Heart right ventricle (tissue), 16 donors: ENCODE measurements around the gene SHC2. TPM values are rescaled to one million over a fixed set of nuclear protein-coding genes. Genes with fewer than 3 reads are reported as not detected.
"Not testable (repeated sequence)": the region's sequence is repeated elsewhere in the genome, so short reads cannot be mapped to it uniquely, and the experiment has no call there.

Source experiments
- ATAC-seq, 8 donors: fragments of 200-7000 bp; cut with Tn5 transposase; one replicate each; pipeline ENCODE4 v1.9.1; 2020; ENCODE audit warnings: mild to moderate bottlenecking in 8 of 8, moderate library complexity in 8 of 8, moderate number of reproducible peaks in 1 of 8
- DNase-seq, 2 donors: peaks; one replicate each; pipeline ENCODE4 v3.0.0-alpha.2; 2020
- H3K27ac ChIP-seq, 10 donors: fragments of 200-600 bp; sonication (generic) in 2 of 10; one replicate each; pipeline versions ENCODE4 v1.5.0 to v1.8.0; 2020 to 2022; ENCODE audit warnings: mild to moderate bottlenecking in 3 of 10
- H3K27me3 ChIP-seq, 7 donors: fragments of 200-600 bp; one replicate each; pipeline ENCODE4 v1.8.0; 2021 to 2022; ENCODE audit warnings: mild to moderate bottlenecking in 2 of 7
- H3K36me3 ChIP-seq, 9 donors: fragments of 200-600 bp; sonication (generic) in 1 of 9; one replicate each; pipeline versions ENCODE4 v1.5.0 to v1.8.0; 2020 to 2022; ENCODE audit warnings: mild to moderate bottlenecking in 2 of 9
- H3K4me1 ChIP-seq, 9 donors: fragments of 200-600 bp; sonication (generic) in 1 of 9; one replicate each; pipeline versions ENCODE4 v1.5.0 to v1.8.0; 2020 to 2022; ENCODE audit warnings: mild to moderate bottlenecking in 4 of 9
- H3K4me3 ChIP-seq, 10 donors: fragments of 200-600 bp; sonication (generic) in 2 of 10; one replicate each; pipeline versions ENCODE4 v1.5.0 to v1.8.0; 2020 to 2022; ENCODE audit warnings: mild to moderate bottlenecking in 7 of 10, moderate library complexity in 2 of 10
- H3K9me3 ChIP-seq, 11 donors: fragments of 200-600 bp in 10 of 11; sonication (generic) in 2 of 11; one replicate each; pipeline versions ENCODE4 v1.5.0 to v1.8.0; 2013 to 2022; ENCODE audit warnings: mild to moderate bottlenecking in 2 of 11, control low read depth in 1 of 11, moderate library complexity in 1 of 11
- WGBS, 2 donors: extraction: QIAGEN DNeasy Blood & Tissue Kit; methylation state at CpG; one replicate each; pipeline ENCODE4 v1.1.7; 2013; ENCODE audit warnings: inconsistent platforms in 1 of 2; 5-methylcytosine and 5-hydroxymethylcytosine counted together
- intact Hi-C, 10 donors: fragments of 100-400 bp; cut with DNase I; formaldehyde crosslinking; loops; one replicate each; pipeline versions ENCODE4 v1.11.1 to v1.14.2; 2022
- polyA plus RNA-seq, 2 donors: library from polyadenylated mRNA; stranded (reverse); fragments of 200-250 nt; gene quantifications; one replicate each; pipeline ENCODE4 v1.2.3, GENCODE V29; 2013
- total RNA-seq, 10 donors: library from RNA; stranded (reverse); fragmentation: NEBNext Ultra II Directional in 3 of 10; extraction: Animal tissue kit (Norgen Biotek cat#: 25700) in 3 of 10; gene quantifications; one replicate each; pipeline versions ENCODE4 v1.2.1 to v1.2.4, GENCODE V29; 2021 to 2023
- TF ChIP-seq, protein P1 (sequence below), 9 donors: fragments of 200-600 bp; sonication (generic) in 2 of 9; IDR thresholded peaks; one replicate each; pipeline versions ENCODE4 v1.5.0 to v1.8.0; 2021 to 2022; ENCODE audit warnings: antibody characterized with exemption in 9 of 9, mild to moderate bottlenecking in 5 of 9, moderate library complexity in 1 of 9
- donor health status: Arrhythmogenic right ventricular cardiomyopathy.
- donor health status: ischemic (EF 13 %, LVEDD 7.1; RV severe dilation, severe dysfunction).
- donor health status: healthy with polysubstance abuse.
- donor health status: DM: no; HTN: yes; CAD: no.
- donor health status: DM: no; HTN: no; CAD: no.
- donor health status: ischemic (EF 25% LVEDD 6.9; RV normal size, moderate dysfunction).
- donor health status: ischemic (EF 25% LVEDD 5.7; RV mildly dilated, moderate dysfunction).
- donor health status: healthy.
- donor health status: DM: yes; HTN: yes; CAD: no.
- donor health status: Ischemic cardiomyopathy.
- donor health status: ischemic (EF 35%, LVEDD 5.7; RV mildly dilated, moderate dysfunction).
- donor health status: nonischemic (EF 11% LVEDD 7.7; RV severe dilation, severe dysfunction).
- donor health status: DM: yes; HTN: yes; CAD: no.
- donor health status: PGD.
- donor health status: ischemic (EF 29% LVEDD 5.4; RV normal size, mild dysfunction).
- donor health status: nonischemic (EF 23%, LVEDD 6.1; RV moderate dilation, normal function).

Gene SHC2
- total and polyA plus RNA-seq, 12 donors: 7.7 to 33.5 (median 12.4) TPM

- H3K4me1 ChIP-seq: peaks cover 0 to 1% (median 0%) of the 10 kb centered on the region in 9 donors
- no peak overlapping the region for H3K4me3 ChIP-seq
- no peak for ATAC-seq
- intact Hi-C loops: no loop called here
- no peaks in the 10 kb centered on the region for H3K27me3 ChIP-seq
- TF ChIP-seq, protein P1, sequence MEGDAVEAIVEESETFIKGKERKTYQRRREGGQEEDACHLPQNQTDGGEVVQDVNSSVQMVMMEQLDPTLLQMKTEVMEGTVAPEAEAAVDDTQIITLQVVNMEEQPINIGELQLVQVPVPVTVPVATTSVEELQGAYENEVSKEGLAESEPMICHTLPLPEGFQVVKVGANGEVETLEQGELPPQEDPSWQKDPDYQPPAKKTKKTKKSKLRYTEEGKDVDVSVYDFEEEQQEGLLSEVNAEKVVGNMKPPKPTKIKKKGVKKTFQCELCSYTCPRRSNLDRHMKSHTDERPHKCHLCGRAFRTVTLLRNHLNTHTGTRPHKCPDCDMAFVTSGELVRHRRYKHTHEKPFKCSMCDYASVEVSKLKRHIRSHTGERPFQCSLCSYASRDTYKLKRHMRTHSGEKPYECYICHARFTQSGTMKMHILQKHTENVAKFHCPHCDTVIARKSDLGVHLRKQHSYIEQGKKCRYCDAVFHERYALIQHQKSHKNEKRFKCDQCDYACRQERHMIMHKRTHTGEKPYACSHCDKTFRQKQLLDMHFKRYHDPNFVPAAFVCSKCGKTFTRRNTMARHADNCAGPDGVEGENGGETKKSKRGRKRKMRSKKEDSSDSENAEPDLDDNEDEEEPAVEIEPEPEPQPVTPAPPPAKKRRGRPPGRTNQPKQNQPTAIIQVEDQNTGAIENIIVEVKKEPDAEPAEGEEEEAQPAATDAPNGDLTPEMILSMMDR (IDR thresholded peaks at IDR 0.05): no peak
- H3K36me3 ChIP-seq: peaks cover 0 to 11% (median 0%) of the 10 kb centered on the region in 9 donors
- no peak for DNase-seq
- H3K9me3 ChIP-seq: peaks cover 0 to 8% (median 0%) of the 10 kb centered on the region in 11 donors
- WGBS, 2 donors: 91 to 96% methylated on average over 22 of the region's 22 CpGs
- H3K27ac ChIP-seq: no peak overlapping the region
Observed at GRCh38 chr19:453606-454005, 7.2 kb downstream of the SHC2 start.

GRCh38 chr19:452829-453228 is 8.0 kb downstream of the SHC2 start:
- no peak overlapping the region for H3K27ac ChIP-seq
- H3K9me3 ChIP-seq: peaks cover 0 to 8% (median 0%) of the 10 kb centered on the region in 11 donors
- peaks cover 0 to 9% (median 5%) of the 10 kb centered on the region in 9 donors for H3K4me1 ChIP-seq
- no peaks in the 10 kb centered on the region for H3K27me3 ChIP-seq
- no peak for DNase-seq
- 93 to 95% methylated on average over 16 of the region's 16 CpGs for WGBS, 2 donors
- H3K36me3 ChIP-seq: peaks cover 0 to 11% (median 0%) of the 10 kb centered on the region in 9 donors
- intact Hi-C loops: no loop called here
- no peak for ATAC-seq
- TF ChIP-seq, protein P1 (IDR thresholded peaks at IDR 0.05): no peak
- no peak overlapping the region for H3K4me3 ChIP-seq

DNA sequence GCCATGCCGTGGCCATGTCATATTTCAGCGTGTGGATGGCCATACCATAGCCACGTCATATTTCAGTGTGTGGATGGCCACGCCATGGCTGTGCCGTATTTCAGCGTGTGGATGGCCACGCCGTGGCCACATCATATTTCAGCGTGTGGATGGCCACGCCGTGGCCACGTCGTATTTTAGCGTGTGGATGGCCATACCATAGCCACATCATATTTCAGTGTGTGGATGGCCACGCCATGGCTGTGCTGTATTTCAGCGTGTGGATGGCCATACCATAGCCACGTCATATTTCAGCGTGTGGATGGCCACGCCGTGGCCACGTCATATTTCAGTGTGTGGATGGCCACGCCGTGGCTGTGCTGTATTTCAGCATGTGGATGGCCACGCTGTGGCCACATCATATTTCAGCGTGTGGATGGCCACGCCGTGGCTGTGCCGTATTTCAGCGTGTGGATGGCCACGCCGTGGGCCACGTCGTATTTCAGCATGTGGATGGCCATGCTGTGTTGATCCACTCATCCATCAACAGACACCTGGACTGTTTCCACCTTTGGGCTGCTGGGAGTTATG is 9.8 kb downstream of the SHC2 start:
- H3K27me3 ChIP-seq, ATAC-seq, H3K4me3 ChIP-seq, intact Hi-C loops, H3K9me3 ChIP-seq, H3K27ac ChIP-seq, H3K36me3 ChIP-seq, DNase-seq: not testable (repeated sequence)
- H3K4me1 ChIP-seq: peaks cover 3 to 22% (median 12%) of the 10 kb centered on the region in 9 donors
- 95 to 98% methylated on average over 33 of the region's 33 CpGs for WGBS, 2 donors

DNA sequence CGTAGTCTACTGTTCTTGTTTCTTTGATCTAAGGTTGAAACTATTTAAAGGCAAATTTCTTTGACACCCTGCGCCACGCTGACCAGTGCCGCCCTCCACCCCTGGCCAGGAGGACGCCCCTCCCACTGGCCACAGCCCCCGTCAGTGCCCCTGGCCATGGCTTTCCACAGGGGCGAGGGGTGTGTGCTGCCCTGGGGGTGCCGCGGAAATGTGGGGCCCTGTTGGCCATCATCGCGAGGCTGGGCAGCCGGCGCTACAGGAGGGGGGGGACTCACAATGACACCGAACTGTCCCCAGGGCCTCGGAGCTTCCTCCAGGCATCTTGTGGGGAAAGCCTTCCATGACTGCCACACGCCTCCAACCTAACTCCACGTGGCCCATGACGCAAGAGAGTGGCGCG is 10.9 kb downstream of the SHC2 start:
- H3K27ac ChIP-seq: no peak overlapping the region
- ATAC-seq (no peak), DNase-seq (no peak)
- peaks cover 0 to 8% (median 0%) of the 10 kb centered on the region in 11 donors for H3K9me3 ChIP-seq
- TF ChIP-seq, protein P1 (IDR thresholded peaks at IDR 0.05): no peak
- intact Hi-C loops: no loop called here
- peaks cover 0 to 3% (median 0%) of the 10 kb centered on the region in 9 donors for H3K36me3 ChIP-seq
- H3K27me3 ChIP-seq: no peaks in the 10 kb centered on the region
- H3K4me1 ChIP-seq: peaks cover 3 to 22% (median 12%) of the 10 kb centered on the region in 9 donors
- H3K4me3 ChIP-seq: no peak overlapping the region
- 94 to 99% methylated on average over 20 of the region's 20 CpGs for WGBS, 2 donors
